HG02840 (cell line): ENCODE data around the gene TEN1.

Experiments used
- ATAC-seq: cut with Tn5 transposase; IDR thresholded peaks from one replicate; pipeline ENCODE4 v1.9.1; 2021; ENCODE audit warnings: mild to moderate bottlenecking, moderate library complexity, moderate number of reproducible peaks; ENCODE audit not compliant: unreplicated experiment, low FRiP score

TEN1 gene

GRCh38 chr17:76004750-76005262 lies 25.8 kb downstream of the TEN1 start:
- no peak for ATAC-seq

- ATAC-seq, result no peak
These were observed 26.5 kb downstream of the TEN1 start for GRCh38 chr17:76005263-76006149.

DNA sequence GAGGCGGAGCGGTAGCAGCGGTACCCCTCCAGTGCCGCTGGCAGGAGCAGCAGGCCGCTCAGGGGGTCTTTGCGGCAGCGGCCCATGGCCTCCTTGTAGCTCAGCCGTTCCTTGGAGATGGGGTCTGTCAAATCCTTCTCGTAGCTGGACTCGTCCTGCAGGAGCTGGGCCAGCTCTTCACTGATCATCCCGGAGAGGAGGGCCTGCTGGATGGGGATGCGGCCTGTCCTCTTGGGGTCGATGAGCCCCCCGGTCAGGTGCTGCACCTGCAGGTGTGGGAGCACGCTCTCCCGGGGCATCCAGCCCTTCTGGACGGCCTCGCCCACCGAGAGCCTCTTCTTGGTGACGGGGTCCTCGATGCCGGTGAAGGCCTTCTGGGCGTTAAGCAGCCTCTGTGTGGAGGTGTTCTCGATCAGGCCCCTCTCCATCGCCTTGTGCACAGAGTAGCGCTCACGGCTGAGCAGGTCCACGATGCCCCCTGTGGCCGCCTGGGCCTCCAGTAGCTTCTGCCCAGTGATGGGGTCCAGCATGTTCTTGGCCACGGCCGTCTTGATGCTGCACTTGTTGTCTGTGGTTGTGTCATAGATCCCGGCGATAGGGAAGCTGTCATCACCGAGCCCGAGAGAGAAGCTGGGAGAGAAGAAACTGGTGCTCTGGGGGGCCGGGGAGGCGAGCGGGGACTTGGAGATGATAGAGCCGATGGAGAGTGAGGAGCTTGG lies 28.2 kb downstream of the TEN1 start:
- ATAC-seq, result no peak

- no peak for ATAC-seq
These were observed 28.8 kb downstream of the TEN1 start for GRCh38 chr17:76007850-76008165.

- ATAC-seq, result no peak
These were observed 29.2 kb downstream of the TEN1 start for GRCh38 chr17:76008208-76008607.

DNA sequence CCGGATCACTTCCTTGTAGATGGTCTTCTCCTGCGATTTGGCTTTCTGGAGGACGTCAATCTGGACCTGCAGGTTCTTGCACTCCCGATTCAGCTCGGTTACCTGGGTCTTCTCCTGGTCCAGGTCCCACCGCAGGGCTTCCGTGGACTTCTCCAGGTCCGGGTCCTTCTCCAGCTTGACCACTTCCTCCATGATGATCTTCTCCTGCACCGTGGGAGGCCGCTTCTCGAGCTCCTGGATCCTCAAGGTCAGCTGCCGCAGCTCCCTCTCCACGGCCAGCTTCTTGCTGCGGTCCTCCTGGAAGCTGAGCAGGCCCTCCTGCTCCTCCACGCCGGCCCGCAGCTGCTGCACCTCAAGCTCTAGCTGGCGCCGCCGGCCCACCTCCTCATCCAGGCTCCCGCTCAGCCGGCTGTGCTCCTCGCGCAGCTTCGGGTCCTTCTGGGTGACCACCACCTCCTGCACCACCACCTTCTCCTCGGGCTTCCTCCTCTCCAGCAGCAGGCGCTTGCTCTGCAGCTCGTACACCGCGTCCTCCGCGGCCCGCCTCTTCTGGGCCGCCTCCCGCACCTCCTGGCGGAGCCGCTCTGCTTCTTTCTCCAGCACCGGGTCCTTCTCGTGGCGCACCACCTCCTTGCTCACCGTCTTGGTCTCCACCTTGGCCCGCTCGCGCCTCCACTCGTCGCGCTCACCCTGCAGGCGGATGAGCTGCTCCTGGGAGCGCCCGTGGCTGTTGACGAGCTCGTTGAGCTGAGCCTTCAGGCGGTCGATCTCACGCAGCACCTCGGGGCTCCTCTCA lies 29.8 kb downstream of the TEN1 start:
- ATAC-seq, result no peak

- no peak for ATAC-seq
These were observed 30.4 kb downstream of the TEN1 start for GRCh38 chr17:76009447-76009846.

- ATAC-seq, result no peak
These were observed 31.1 kb downstream of the TEN1 start for GRCh38 chr17:76009969-76010661.

DNA sequence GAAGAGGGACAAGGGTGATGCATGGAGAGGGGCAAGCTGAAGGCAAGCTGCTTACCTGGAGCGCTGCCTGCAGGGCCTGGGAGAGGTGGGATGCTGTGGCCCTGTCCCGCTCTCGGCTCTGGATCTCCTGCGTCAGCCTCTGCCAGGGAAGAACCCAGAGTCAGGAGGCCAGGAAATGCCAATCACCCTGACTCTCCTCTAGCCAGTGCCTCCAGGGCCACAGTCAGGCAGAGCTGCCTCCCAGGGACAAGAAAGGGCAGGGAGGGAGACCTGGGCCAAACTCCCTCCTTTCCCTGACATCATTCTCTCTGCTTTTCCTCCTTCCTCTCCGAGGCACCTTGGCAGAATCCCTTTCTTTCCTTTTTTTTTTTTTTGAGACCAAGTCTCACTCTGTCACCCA lies 32.9 kb downstream of the TEN1 start:
- no peak for ATAC-seq

DNA sequence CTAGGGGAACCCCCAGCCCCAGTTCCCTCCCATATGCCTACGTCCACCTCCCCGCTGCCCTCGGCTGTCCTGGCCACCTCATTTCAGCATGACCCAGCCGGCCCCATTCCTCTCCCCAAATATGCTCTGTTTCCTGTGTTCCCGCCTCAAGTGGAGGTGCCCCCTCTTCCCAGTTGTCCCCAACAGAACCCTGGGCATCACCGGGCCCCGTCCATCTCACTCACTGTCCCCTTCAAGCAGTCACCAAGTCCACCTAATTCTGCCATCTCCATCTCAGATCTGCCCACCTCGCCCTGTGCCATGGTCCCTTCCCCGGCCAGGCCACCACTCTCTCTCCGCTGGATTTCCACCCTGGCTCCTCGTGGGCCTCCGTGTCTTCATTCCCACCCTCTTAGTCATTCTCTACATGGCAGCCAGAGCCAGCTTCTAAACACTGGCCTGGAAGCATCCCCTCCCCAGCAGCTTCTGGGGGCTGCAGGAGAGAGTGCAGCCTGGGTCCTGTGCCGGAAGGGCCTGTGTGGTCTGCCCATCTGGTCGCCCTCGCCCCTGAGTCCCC lies 34.4 kb downstream of the TEN1 start:
- ATAC-seq, result no peak

- ATAC-seq, result no peak
These were observed 35.3 kb downstream of the TEN1 start for GRCh38 chr17:76014100-76014924.

- ATAC-seq, result no peak
These were observed 35.9 kb downstream of the TEN1 start for GRCh38 chr17:76014925-76015261.

GRCh38 chr17:76017481-76018339 lies 38.7 kb downstream of the TEN1 start:
- no peak for ATAC-seq

- ATAC-seq, result no peak
These were observed 39.3 kb downstream of the TEN1 start for GRCh38 chr17:76018340-76018680.

DNA sequence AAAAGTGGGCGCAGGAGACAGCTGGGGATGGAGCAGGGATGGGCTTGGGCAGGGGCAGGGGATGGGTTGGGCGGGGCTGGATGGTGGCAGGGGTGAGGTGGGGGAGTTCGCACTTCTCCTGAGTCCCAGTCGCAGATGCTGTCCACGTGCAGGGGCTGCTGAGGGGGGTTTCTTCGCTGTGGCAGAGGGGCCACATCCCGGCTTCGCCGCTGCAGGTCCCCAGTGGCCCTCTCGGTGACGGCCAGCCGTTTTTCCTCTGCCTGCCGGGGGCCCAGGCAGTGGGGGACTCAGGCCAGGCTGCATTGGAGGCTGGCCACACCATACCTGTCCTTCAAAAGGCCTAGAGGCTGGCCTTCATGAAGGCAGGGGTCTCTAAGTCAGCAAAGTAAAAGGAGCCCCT lies 39.8 kb downstream of the TEN1 start:
- no peak for ATAC-seq

GRCh38 chr17:76019833-76020467 lies 40.9 kb downstream of the TEN1 start:
- no peak for ATAC-seq

GRCh38 chr17:76022285-76022684 lies 43.2 kb downstream of the TEN1 start:
- no peak for ATAC-seq
